Subcutaneous abdominal adipose tissue (tissue), 5 donors: Measurements from ENCODE around the gene RAC2.

Experiments
- H3K27ac ChIP-seq: one replicate; pipeline ENCODE4 v1.7.0; 2013; ENCODE audit warnings: low read depth, mild to moderate bottlenecking, inconsistent platforms, low read length, moderate library complexity
- H3K27me3 ChIP-seq, 5 donors: one replicate each; pipeline ENCODE4 v1.7.0; 2013; ENCODE audit warnings: low read length in 5 of 5, inconsistent platforms in 1 of 5; ENCODE audit not compliant: control insufficient read depth in 5 of 5, insufficient read depth in 4 of 5
- H3K36me3 ChIP-seq, 5 donors: one replicate each; pipeline ENCODE4 v1.7.0; 2013; ENCODE audit warnings: low read length in 5 of 5; ENCODE audit not compliant: control insufficient read depth in 5 of 5, insufficient read depth in 5 of 5
- H3K4me1 ChIP-seq, 5 donors: one replicate each; pipeline ENCODE4 v1.7.0; 2013; ENCODE audit warnings: low read length in 5 of 5, mild to moderate bottlenecking in 3 of 5, moderate library complexity in 1 of 5; ENCODE audit not compliant: control insufficient read depth in 5 of 5, insufficient read depth in 5 of 5
- H3K4me3 ChIP-seq, 5 donors: one replicate each; pipeline ENCODE4 v1.7.0; 2013; ENCODE audit warnings: low read length in 5 of 5, low read depth in 1 of 5
- H3K9ac ChIP-seq, 5 donors: one replicate each; pipeline ENCODE4 v1.7.0; 2013; ENCODE audit warnings: low read length in 5 of 5, mild to moderate bottlenecking in 4 of 5, moderate library complexity in 3 of 5
- H3K9me3 ChIP-seq, 5 donors: one replicate each; pipeline ENCODE4 v1.7.0; 2013; ENCODE audit warnings: low read length in 5 of 5; ENCODE audit not compliant: control insufficient read depth in 5 of 5
- donor health status: healthy.
- donor health status: healthy.
- donor health status: healthy.
- donor health status: healthy.
- donor health status: healthy.

The RAC2 gene

DNA sequence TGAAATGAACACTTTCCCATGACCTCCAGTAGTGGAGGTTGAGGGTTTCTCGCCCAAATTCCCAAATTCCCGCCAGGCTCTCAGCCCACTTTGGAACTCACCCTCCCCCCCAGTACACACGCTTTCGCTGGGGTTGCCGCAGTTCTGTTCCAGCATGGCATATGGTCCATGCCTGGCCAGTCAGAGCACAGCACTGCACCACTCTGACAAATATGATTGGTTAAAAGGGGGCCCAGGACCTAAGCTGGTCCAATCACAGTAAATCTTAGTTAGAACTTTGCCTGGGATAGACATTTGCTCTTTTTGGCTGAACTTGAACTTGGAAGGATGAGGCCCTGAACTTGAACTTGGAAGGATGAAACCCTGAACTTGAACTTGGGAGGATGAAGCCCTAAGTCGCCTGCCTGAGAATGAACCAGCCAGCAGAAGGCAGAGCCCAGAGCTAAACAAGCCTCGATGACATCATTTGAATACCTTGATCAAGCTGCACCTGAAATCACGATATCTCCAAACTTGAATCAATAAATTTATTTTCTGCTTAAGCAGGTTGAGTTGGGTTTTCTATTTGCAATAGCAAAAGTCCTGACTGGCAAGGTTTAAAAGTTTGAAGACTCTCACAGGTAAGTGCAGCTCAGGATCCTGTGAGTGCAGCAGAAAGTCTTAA, 19.2 kb downstream of the RAC2 start:
- no peak overlapping the region for H3K27ac ChIP-seq
- H3K9ac ChIP-seq: no peak overlapping the region
- H3K36me3 ChIP-seq: peaks cover 0 to 11% (median 0%) of the 10 kb centered on the region in 5 donors
- no peak overlapping the region for H3K4me3 ChIP-seq
- H3K9me3 ChIP-seq: peaks cover 0 to 11% (median 3%) of the 10 kb centered on the region in 5 donors
- peaks cover 0 to 19% (median 13%) of the 10 kb centered on the region in 5 donors for H3K4me1 ChIP-seq
- peaks cover 3 to 22% (median 8%) of the 10 kb centered on the region in 5 donors for H3K27me3 ChIP-seq

DNA sequence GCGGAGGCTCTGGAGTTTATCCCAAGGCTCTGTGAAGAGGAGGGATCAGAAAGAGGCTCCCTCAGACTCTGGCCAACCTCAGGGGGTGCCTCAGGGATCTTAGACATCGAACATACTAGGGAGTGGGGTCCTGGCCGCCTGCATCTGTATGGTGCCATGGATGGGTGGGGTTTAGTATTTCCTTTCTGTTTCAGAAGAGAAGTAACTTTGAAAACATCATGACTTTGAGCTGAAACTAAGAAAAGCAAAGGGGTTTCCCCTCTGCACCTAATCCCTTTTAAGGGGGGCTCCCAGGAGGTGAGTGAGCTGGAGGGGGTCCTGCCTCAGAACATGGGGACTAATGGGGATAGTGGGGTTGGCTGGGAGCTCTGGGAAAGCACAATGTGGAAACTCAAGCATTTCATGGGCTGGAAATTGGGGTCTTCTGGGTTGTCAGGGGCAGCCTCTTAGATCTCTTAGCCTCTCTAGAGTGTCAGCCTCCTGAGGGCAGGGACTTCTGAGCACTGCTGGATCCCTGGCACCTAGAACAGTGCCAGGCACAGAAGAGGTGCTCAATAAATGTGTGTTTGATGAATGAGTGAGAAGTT, 20.0 kb downstream of the RAC2 start:
- H3K36me3 ChIP-seq: peaks cover 0 to 11% (median 0%) of the 10 kb centered on the region in 5 donors
- H3K9ac ChIP-seq: no peak overlapping the region
- peaks cover 7 to 21% (median 9%) of the 10 kb centered on the region in 5 donors for H3K27me3 ChIP-seq
- no peak overlapping the region for H3K27ac ChIP-seq
- peaks cover 0 to 11% (median 3%) of the 10 kb centered on the region in 5 donors for H3K9me3 ChIP-seq
- no peak overlapping the region for H3K4me3 ChIP-seq
- H3K4me1 ChIP-seq: peaks cover 0 to 11% (median 6%) of the 10 kb centered on the region in 5 donors

DNA sequence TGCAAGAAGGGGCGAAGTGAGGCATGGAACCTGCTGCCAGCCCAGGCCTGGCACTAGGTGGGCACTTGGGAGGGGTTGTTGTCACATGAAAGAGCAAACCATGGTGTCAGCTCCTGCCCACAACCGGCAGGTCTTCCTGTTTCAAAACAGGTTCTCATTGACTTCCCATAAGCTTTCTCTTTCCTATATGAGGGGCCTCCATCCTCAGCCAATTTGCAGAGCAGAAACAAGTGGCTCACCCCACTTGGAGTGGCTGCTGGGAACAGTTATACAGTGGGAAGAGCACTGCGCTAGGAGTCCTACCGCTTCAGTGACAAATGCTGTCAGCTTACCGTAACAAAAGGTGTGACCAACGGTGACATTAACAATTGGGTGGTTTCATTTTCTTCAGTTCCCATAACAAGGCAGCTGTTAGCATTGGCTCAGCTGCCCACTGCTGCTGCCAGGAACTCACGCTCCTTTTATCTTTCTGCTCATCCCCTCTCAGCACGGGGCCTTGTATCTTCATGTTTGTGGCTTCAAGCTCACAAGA, 21.6 kb downstream of the RAC2 start:
- Histone ChIP-seq H3K36me3 (peaks cover 0 to 11% (median 0%) of the 10 kb centered on the region in 5 donors), H3K9ac (no peak overlapping the region), H3K4me1 (no peaks in the 10 kb centered on the region), H3K4me3 (no peak overlapping the region), H3K27ac (no peak overlapping the region), H3K9me3 (peaks cover 0 to 11% (median 3%) of the 10 kb centered on the region in 5 donors), H3K27me3 (peaks cover 9 to 20% (median 18%) of the 10 kb centered on the region in 5 donors)

DNA sequence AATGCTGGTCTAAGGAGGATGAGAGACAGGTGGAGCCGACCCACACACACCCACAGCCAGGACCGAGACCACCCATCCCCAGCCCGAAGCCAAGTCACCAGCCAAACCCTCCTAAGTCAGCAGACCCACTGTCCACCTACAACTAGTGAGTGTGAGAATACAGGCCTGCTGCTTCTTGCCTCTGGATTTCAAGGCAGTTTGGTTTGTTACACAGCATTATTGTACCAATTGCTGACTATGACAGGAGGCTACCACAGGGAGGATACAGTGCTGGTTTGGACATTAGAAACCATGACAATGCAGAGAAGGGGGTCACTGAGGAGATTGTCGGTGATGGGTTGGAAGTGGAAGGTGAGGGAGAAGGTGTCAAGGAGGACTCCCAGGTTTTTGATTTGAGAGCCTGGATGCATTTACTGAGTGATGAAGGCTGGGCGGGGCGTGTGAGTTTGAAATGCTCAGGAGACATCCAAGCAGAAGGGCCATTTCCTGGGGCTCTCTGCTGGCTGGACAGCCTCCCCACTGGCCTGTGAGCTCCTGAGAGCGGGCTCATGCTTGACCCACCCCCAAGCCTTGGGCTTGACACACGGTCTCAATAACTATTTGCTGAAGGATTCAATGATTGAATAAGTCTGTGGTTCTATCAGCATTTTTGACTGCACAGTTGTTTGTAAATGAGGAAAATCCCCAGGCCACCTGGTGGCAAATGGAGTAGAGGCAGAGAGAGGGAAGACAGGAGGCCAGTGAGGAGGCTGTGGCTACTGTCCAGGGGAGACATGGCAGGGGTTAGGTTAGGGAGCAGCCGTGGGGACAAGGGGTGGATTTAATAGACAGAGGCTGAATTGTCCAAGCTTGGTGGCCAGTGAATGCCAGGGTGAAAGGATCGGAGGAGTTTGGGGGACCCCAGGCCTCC, 22.4 kb downstream of the RAC2 start:
- peaks cover 0 to 11% (median 0%) of the 10 kb centered on the region in 5 donors for H3K36me3 ChIP-seq
- H3K27me3 ChIP-seq: peaks cover 9 to 20% (median 18%) of the 10 kb centered on the region in 5 donors
- no peak overlapping the region for H3K4me3 ChIP-seq
- H3K27ac ChIP-seq: no peak overlapping the region
- H3K4me1 ChIP-seq: no peaks in the 10 kb centered on the region
- H3K9me3 ChIP-seq: peaks cover 0 to 11% (median 3%) of the 10 kb centered on the region in 5 donors
- H3K9ac ChIP-seq: no peak overlapping the region

DNA sequence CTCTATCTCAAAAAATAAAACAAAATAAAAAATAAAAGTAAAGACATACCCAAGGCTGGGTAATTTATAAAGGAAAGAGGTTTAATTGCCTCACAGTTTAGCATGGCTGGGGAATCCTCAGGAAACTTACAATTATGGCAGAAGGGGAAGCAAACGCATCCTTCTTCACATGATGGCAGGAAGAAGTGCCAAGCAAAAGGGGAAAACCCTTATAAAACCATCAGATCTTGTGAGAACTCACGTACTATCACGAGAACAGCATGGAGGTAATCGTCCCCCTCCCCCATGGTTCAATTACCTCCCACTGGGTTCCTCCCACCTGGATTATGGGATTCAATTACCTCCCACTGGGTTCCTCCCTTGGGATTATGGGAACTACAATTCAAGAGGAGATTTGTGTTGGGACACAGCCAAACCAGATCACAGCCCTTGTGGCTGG, 23.5 kb downstream of the RAC2 start:
- Histone ChIP-seq H3K4me3 (no peak overlapping the region), H3K27me3 (peaks cover 9 to 18% (median 14%) of the 10 kb centered on the region in 5 donors), H3K9me3 (peaks cover 0 to 11% (median 3%) of the 10 kb centered on the region in 5 donors), H3K36me3 (peaks cover 0 to 1% (median 0%) of the 10 kb centered on the region in 5 donors), H3K9ac (no peak overlapping the region), H3K4me1 (no peaks in the 10 kb centered on the region), H3K27ac (no peak overlapping the region)

DNA sequence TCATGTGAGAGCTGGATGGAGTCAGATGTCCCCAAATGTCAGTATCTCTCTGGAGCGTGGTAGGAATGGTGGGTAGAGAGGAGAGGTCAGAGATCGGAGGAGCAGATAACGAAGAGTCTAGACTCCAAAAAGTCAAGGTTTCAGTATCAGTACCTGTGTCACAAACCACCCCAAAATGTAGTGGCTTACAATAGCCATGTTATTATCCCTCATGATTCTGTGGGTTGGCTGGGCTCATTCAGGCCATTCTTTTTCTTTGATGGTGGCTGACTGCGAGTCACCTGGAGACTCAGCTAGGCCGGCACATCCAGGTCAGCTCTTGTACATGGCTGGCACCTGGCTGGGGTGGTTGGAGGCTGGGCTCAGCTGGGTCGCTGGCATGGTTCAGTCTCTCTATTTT, 24.5 kb downstream of the RAC2 start:
- Histone ChIP-seq H3K4me3 (no peak overlapping the region), H3K4me1 (no peaks in the 10 kb centered on the region), H3K36me3 (no peaks in the 10 kb centered on the region), H3K9me3 (peaks cover 0 to 11% (median 3%) of the 10 kb centered on the region in 5 donors), H3K27me3 (peaks cover 9 to 18% (median 14%) of the 10 kb centered on the region in 5 donors), H3K9ac (no peak overlapping the region), H3K27ac (no peak overlapping the region)

DNA sequence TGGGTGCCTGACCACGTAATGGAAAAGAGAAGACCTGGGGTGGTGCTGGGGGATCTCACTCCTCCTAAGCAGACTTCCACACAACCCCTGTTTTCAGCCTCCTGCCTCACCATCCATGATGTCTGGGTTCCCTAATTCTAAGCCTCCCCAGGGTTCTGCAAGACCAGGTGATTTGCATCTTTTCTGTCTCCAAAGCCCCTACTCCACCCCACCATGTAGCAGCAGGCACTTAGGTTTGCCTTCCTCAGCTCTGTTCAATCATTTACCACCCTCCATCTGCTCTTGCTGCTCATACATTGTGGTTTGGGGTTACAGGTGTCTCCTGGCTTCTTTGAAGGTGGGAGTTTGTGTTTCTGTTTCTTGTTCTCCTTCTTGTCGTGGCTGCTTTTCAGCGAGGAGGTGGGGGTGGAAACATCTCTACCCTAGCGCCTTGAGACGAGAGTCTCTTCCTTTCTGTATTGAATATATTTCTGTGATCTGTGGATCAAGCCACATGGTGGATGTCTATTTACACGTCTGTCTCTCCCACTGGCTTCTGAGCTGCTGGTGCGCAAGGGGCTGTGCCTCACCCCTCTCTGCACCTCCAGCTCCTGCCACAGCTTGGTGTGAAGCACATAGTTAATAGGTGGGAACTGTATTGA, 25.2 kb downstream of the RAC2 start:
- Histone ChIP-seq H3K27me3 (peaks cover 9 to 20% (median 14%) of the 10 kb centered on the region in 5 donors), H3K4me3 (no peak overlapping the region), H3K27ac (no peak overlapping the region), H3K9me3 (peaks cover 0 to 11% (median 3%) of the 10 kb centered on the region in 5 donors), H3K9ac (no peak overlapping the region), H3K36me3 (no peaks in the 10 kb centered on the region), H3K4me1 (no peaks in the 10 kb centered on the region)

DNA sequence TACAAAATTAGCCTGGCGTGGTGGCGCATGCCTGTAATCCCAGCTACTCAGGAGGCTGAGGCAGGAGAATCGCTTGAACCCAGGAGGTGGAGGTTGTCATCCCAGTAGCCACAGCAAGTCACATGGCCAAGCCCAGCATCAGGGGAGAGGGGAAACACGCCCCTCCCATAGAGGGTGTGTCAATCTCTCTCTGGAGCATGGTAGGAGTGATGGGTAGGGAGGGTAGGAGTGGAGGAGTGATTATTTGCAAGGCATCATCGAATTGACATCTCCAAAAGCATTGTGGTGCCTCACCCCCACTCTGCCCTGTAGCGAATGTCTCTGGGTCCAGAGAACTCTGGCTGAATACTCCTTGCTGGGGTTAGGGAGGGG, 25.7 kb downstream of the RAC2 start:
- Histone ChIP-seq H3K4me3 (no peak overlapping the region), H3K36me3 (no peaks in the 10 kb centered on the region), H3K9me3 (peaks cover 0 to 11% (median 3%) of the 10 kb centered on the region in 5 donors), H3K4me1 (no peaks in the 10 kb centered on the region), H3K27ac (no peak overlapping the region), H3K27me3 (peaks cover 9 to 23% (median 14%) of the 10 kb centered on the region in 5 donors), H3K9ac (no peak overlapping the region)

DNA sequence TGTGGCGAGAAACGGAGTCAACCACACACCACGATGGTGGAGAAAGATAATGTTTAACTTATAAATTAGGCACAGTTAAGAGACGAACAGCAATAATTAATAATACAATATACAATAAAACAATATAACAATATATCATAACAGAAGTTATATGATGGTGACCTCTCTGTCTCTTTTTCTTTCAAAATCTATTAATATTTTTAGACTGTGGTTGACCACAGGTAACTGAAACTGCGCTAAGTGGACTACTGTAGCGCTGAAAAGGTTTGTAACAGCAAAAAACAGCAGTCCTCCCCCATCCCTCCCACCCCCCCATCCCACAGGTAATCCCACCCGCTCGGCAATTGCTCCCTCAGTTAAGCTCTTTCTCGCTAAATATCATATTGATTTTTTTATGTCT, 28.2 kb downstream of the RAC2 start:
- H3K9ac ChIP-seq: no peak overlapping the region
- H3K27me3 ChIP-seq: peaks cover 12 to 28% (median 27%) of the 10 kb centered on the region in 5 donors
- no peaks in the 10 kb centered on the region for H3K36me3 ChIP-seq
- H3K4me3 ChIP-seq: no peak overlapping the region
- no peak overlapping the region for H3K27ac ChIP-seq
- H3K4me1 ChIP-seq: peaks cover 0 to 13% (median 9%) of the 10 kb centered on the region in 5 donors
- H3K9me3 ChIP-seq: no peaks in the 10 kb centered on the region
